GM12874 (cell line): ENCODE results near the gene FLOT1.

Experiments used
- TF ChIP-seq, protein P1 (sequence below): IDR thresholded peaks from 2 replicates; pipeline ENCODE4 v1.5.1; 2011; ENCODE audit warnings: low read depth, mild to moderate bottlenecking, control low read depth, low read length, moderate library complexity; ENCODE audit not compliant: insufficient read depth

Gene FLOT1

DNA sequence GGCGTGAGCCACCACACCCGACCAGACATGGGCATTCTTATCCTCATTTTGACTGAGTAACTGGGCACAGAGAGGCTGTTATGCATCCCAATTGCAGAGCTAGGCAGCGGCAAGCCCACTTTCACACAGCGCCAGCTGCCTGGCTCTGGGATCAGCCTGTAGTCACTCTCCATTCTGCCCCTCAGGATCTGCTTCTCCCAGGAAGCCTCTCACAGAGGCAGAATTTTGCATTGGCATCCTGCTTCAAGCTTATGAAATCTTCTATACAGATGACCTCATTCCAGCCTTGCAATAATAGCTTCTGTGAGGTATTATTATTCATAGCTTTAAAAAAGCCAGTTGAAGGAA, 38.9 kb upstream of the FLOT1 start:
- TF ChIP-seq, protein P1, sequence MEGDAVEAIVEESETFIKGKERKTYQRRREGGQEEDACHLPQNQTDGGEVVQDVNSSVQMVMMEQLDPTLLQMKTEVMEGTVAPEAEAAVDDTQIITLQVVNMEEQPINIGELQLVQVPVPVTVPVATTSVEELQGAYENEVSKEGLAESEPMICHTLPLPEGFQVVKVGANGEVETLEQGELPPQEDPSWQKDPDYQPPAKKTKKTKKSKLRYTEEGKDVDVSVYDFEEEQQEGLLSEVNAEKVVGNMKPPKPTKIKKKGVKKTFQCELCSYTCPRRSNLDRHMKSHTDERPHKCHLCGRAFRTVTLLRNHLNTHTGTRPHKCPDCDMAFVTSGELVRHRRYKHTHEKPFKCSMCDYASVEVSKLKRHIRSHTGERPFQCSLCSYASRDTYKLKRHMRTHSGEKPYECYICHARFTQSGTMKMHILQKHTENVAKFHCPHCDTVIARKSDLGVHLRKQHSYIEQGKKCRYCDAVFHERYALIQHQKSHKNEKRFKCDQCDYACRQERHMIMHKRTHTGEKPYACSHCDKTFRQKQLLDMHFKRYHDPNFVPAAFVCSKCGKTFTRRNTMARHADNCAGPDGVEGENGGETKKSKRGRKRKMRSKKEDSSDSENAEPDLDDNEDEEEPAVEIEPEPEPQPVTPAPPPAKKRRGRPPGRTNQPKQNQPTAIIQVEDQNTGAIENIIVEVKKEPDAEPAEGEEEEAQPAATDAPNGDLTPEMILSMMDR, result no peak

DNA sequence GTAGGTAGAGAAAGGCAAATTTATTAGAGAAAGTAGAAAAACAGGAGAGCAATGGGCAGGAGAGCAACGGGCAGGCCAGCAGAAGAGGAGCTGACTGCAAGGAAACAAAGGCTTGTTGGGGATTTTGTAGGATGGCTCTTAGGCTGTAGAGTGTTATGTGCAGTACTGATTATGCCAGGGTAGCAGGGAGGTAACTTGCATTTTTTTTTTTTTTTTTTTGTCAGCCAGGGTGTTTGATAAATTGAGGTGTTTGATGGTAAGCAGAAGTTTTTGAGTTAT, 38.1 kb upstream of the FLOT1 start:
- TF ChIP-seq, protein P1, result no peak

DNA sequence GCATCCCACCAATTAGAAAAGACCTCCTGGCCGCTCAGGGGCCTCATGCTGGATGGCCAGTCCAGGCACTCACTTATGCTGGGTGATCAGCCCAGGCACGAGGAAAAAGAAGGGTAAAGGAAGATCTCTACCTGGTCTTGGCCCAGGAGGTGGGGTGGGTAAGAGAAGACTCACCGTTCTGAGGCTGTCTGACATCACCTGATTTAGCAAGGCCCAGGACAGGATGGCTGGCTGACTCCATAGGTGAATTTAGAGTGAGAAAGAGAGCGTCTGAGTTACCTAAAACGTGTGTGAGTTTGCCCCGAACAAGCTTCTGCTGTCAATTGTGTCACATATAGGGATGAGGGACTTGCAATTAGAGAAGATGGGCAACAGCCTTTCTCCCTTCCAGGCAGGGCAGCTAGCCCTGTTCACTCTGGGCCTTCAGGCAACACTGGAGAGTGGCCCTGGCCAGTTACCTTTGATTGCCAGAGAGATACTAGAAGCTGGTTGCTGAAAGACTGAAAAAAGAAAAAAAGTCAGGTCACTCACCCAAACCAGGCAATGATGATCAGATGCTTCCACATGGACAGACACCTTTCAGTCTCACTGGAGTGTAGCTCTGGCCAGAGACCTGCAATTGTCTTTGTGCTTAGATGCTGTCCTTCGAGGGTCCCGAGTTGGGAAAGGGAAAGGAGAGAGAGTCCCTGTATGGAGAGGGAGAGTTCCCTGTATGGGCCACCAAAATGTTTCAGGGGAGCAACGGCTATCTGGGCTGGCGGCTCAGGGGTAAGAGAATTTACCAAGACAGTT, 37.6 kb upstream of the FLOT1 start:
- TF ChIP-seq, protein P1, result no peak

DNA sequence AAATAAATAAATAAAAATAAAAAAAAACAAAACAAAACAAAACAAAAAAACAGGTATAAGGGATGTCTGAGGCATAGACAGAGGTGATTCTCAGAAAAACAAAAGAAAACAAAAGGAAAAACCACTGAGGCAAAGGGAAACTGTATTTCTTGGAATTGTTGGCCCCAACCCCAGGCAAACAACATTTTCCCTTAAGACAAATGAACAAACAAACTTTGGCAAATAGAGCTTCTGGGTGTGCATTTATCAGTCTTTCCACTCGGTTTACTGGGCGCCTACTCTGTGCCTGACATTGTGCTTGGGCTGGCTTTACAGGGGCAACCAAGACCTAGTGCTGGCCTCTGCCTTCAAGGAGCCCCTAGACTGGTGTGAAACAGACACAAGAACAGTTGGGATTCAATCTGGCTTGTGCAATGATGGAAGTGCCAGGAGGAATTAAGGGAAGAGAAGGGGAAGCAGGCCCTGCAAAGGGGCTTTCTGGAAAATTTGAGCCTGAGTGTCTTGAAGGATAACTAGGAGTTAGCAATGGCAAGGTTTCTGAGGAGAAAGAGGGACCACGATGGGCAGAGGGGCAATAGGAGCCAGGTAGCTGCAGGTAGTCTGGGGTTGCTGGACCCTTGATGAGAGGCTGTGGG, 35.6 kb upstream of the FLOT1 start:
- TF ChIP-seq, protein P1, result no peak

DNA sequence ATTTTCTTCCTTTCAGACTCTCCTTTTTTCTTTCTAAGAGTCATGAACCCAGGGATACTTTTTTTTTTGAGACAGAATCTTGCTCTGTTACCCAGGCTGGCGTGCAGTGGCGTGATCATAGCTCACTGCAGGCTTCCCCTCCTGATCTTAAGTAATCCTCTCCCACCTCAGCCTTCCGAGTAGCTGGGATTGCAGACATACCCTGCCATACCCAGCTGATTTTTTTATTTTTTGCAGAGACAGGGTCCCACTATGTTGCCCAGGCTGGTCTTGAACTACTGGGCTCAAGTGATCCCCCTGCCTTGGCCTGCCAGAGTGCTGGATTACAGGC, 34.6 kb upstream of the FLOT1 start:
- TF ChIP-seq, protein P1, result no peak

DNA sequence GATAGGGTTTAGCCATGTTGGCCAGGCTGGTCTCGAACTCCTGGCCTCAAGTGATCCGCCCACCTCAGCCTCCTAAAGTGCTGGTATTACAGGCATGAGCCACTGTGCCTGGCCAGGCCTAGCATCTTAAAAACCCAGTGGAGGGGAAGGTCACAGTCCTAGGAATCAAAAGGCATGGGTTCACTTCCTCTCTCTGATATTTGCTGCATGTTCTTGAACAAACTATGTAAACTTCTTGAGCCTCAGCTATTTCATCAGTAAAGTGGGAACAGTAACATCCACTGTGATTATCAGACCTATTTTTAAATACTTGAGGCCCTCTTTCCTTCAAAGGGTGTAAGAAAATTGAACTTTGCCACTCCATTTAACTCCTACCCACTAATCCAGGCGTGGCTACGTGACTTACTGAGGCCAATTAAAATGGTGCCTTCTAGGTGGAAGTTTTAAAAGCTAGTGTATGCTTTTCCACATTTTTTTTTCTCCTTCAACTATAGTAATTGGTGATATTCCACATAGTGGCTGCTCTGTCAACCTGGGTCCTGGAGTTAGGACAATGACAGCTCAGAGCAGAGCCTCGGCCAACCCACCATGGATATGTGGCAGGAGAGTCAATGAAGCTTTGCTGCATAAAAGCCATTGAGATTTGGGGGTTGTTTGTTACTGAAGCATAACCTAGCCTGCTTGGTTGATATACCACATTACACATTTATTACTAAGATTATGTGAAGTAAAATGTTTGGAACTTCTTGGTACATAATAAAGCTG, 34.1 kb upstream of the FLOT1 start:
- TF ChIP-seq, protein P1, result no peak

DNA sequence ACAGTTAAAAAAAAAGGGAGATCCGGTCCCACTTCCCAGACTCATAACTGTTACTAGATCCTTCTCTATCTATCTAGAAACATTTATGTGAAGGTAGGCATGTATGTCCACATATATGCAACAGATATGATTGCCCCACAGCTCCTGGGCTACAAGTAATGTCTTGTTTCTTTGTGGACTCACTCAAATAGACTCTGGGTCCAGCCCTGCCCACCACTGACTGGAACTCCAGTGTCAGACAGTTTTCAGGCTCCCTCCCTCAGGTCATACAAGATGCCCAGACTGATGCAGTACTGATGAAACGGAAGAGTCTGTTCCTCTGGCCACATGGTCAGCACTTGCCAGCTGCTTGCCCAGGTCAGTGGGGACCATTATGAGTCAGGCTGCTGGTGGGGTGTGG, 32.6 kb upstream of the FLOT1 start:
- TF ChIP-seq, protein P1, result no peak
